ENCODE data around the gene LRIG1.

DNA sequence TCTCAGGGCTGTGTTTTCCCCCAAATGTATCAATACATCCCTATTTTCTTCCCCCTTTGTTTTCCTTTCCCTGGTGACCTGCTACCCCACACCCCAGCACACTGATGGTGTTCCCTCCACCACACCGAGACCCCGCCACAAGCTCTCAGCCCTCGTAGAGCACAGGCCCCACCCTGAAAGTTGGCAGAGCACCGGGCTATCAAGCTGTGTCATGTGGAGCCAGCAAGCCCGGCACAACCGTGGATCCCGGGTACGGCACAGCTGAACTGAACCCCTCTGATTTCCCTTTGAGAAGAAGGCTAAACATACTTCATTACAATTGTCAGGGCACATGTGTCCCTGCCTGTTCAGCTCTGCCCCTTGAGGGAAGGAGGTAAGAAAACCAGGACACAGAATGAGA lies 69.9 kb downstream of the LRIG1 start:
- TF ChIP-seq, protein P1, sequence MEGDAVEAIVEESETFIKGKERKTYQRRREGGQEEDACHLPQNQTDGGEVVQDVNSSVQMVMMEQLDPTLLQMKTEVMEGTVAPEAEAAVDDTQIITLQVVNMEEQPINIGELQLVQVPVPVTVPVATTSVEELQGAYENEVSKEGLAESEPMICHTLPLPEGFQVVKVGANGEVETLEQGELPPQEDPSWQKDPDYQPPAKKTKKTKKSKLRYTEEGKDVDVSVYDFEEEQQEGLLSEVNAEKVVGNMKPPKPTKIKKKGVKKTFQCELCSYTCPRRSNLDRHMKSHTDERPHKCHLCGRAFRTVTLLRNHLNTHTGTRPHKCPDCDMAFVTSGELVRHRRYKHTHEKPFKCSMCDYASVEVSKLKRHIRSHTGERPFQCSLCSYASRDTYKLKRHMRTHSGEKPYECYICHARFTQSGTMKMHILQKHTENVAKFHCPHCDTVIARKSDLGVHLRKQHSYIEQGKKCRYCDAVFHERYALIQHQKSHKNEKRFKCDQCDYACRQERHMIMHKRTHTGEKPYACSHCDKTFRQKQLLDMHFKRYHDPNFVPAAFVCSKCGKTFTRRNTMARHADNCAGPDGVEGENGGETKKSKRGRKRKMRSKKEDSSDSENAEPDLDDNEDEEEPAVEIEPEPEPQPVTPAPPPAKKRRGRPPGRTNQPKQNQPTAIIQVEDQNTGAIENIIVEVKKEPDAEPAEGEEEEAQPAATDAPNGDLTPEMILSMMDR (IDR thresholded peaks at IDR 0.05; ENCODE audit: borderline replicate concordance, extremely low read depth, low read length, poor library complexity, severe bottlenecking) = no peak
- TF ChIP-seq EZH2 (IDR thresholded peaks at IDR 0.05; ENCODE audit: borderline replicate concordance, low read depth, low read length, severe bottlenecking) = no peak
